GM23338 (cell line): ENCODE results near the gene DNASE1L1. TPM values are rescaled to one million over a fixed set of nuclear protein-coding genes. Genes with fewer than 3 reads are reported as not detected.
A peak's percentile ranks its signal among the peaks of the same experiment; 100 is the strongest.

Source experiments
- ATAC-seq: fragments of 200-7000 bp; cut with Tn5 transposase; 3 replicates; pipeline ENCODE4 v1.9.1; 2020
- DNase-seq: peaks from one replicate; pipeline ENCODE4 v3.0.0-alpha.2; 2015; ENCODE audit warnings: low spot score
- H2AFZ ChIP-seq: fragments of 200-600 bp; sonication (generic); 2 replicates; pipeline ENCODE4 v1.8.0; 2016; ENCODE audit warnings: antibody characterized with exemption, mild to moderate bottlenecking, moderate library complexity
- H3F3A ChIP-seq: fragments of 200-600 bp; sonication (generic); replicated peaks from 2 replicates; pipeline ENCODE4 v1.8.0; 2017; ENCODE audit warnings: antibody characterized with exemption, mixed run types, low read depth
- H3K27ac ChIP-seq: fragments of 200-600 bp; sonication (generic); 2 replicates; pipeline ENCODE4 v1.6.1; 2016; ENCODE audit warnings: low read depth
- H3K27me3 ChIP-seq: fragments of 200-600 bp; sonication (generic); 2 replicates; pipeline ENCODE4 v1.8.0; 2016; ENCODE audit warnings: mild to moderate bottlenecking, mixed run types, moderate library complexity; ENCODE audit not compliant: insufficient read depth
- H3K36me3 ChIP-seq: fragments of 200-600 bp; sonication (generic); 2 replicates; pipeline ENCODE4 v1.8.0; 2016; ENCODE audit warnings: mild to moderate bottlenecking; ENCODE audit not compliant: insufficient read depth
- H3K4me1 ChIP-seq: fragments of 200-600 bp; sonication (generic); 2 replicates; pipeline ENCODE4 v1.8.0; 2016; ENCODE audit warnings: mild to moderate bottlenecking, moderate library complexity; ENCODE audit not compliant: insufficient read depth
- H3K4me2 ChIP-seq: fragments of 200-600 bp; sonication (generic); 2 replicates; pipeline ENCODE4 v1.7.1; 2017; ENCODE audit warnings: mixed run types
- H3K4me3 ChIP-seq: fragments of 200-600 bp; sonication (generic); 2 replicates; pipeline ENCODE4 v1.6.1; 2016; ENCODE audit warnings: mixed run types
- H3K79me2 ChIP-seq: fragments of 200-600 bp; sonication (generic); replicated peaks from 2 replicates; pipeline ENCODE4 v1.8.0; 2017; ENCODE audit warnings: mild to moderate bottlenecking; ENCODE audit not compliant: insufficient read depth
- H3K9me2 ChIP-seq: fragments of 200-600 bp; sonication (generic); 2 replicates; pipeline ENCODE4 v1.8.0; 2017; ENCODE audit not compliant: insufficient read depth
- H4K20me1 ChIP-seq: fragments of 200-600 bp; sonication (generic); replicated peaks from 2 replicates; pipeline ENCODE4 v1.8.0; 2017; ENCODE audit warnings: mild to moderate bottlenecking; ENCODE audit not compliant: insufficient read depth
- H3K27ac Mint-ChIP-seq: 2 replicates; pipeline ENCODE4 v1.8.0; 2020; ENCODE audit warnings: inconsistent platforms, mild to moderate bottlenecking, moderate library complexity, mixed read lengths
- H3K27me3 Mint-ChIP-seq: 3 replicates; pipeline ENCODE4 v1.8.0; 2022; ENCODE audit warnings: low read depth, mild to moderate bottlenecking, moderate library complexity, mixed read lengths, inconsistent platforms; ENCODE audit not compliant: insufficient read depth, poor library complexity
- H3K36me3 Mint-ChIP-seq: 3 replicates; pipeline ENCODE4 v1.8.0; 2021; ENCODE audit warnings: low read depth, mild to moderate bottlenecking, inconsistent platforms, moderate library complexity, mixed read lengths
- H3K4me1 Mint-ChIP-seq: 3 replicates; pipeline ENCODE4 v1.8.0; 2020; ENCODE audit warnings: mild to moderate bottlenecking, inconsistent platforms, mixed read lengths
- H3K4me3 Mint-ChIP-seq: 3 replicates; pipeline ENCODE4 v1.8.0; 2021; ENCODE audit warnings: moderate library complexity, mild to moderate bottlenecking, inconsistent platforms, mixed read lengths
- H3K9me3 Mint-ChIP-seq: 3 replicates; pipeline ENCODE4 v1.8.0; 2020; ENCODE audit warnings: moderate library complexity, mild to moderate bottlenecking, inconsistent platforms, mixed read lengths
- CREB1 ChIP-seq: fragments of 250-450 bp; sonication (Bioruptor Pico); IDR thresholded peaks from 2 replicates; pipeline ENCODE4 v1.5.0; 2020; ENCODE audit warnings: low read depth, mild to moderate bottlenecking, moderate library complexity
- CTCF ChIP-seq, 2 experiments: fragments of 200-600 bp in 1 of 2; sonication (generic) in 1 of 2; conservative IDR thresholded peaks; 2 replicates each; pipeline versions ENCODE4 v1.5.1 to v1.6.1; 2016 to 2017; ENCODE audit warnings: antibody characterized with exemption in 2 of 2, low read depth in 2 of 2, mild to moderate bottlenecking in 2 of 2, moderate library complexity in 1 of 2
- ETS1 ChIP-seq: IDR thresholded peaks from 2 replicates; pipeline ENCODE4 v1.6.1; 2016; ENCODE audit warnings: antibody characterized with exemption
- EZH2 ChIP-seq: fragments of 200-600 bp; sonication (generic); IDR thresholded peaks from one replicate; pipeline ENCODE4 v1.8.0; 2017; ENCODE audit warnings: antibody characterized with exemption, mild to moderate bottlenecking, low read depth; ENCODE audit not compliant: unreplicated experiment
- EZH2phosphoT487 ChIP-seq: fragments of 200-600 bp; sonication (generic); IDR thresholded peaks from one replicate; pipeline ENCODE4 v1.8.1; 2018; ENCODE audit warnings: antibody characterized with exemption; ENCODE audit not compliant: unreplicated experiment
- NANOG ChIP-seq: IDR thresholded peaks from 2 replicates; pipeline ENCODE4 v1.6.1; 2016; ENCODE audit warnings: antibody characterized with exemption, borderline replicate concordance
- POLR2AphosphoS5 ChIP-seq: IDR thresholded peaks from 2 replicates; pipeline ENCODE4 v1.6.1; 2016; ENCODE audit warnings: antibody characterized with exemption, low read depth
- REST ChIP-seq: IDR thresholded peaks from one replicate; pipeline ENCODE4 v1.6.1; 2018; ENCODE audit warnings: antibody characterized with exemption; ENCODE audit not compliant: unreplicated experiment
- ZNF114 ChIP-seq: fragments of 250-450 bp; sonication (Bioruptor Pico); IDR thresholded peaks from 2 replicates; pipeline ENCODE4 v1.5.0; 2020; ENCODE audit warnings: mild to moderate bottlenecking, moderate library complexity
- ZNF331 ChIP-seq: fragments of 250-450 bp; sonication (Bioruptor Pico); IDR thresholded peaks from 2 replicates; pipeline ENCODE4 v1.5.0; 2020; ENCODE audit warnings: low read depth, mild to moderate bottlenecking, moderate library complexity
- polyA plus RNA-seq: library from polyadenylated mRNA; unstranded; fragments of >200 nt; fragmentation: Nextera tagmentation; extraction: Ambion mirVana; gene quantifications from 2 replicates; pipeline ENCODE4 v1.2.1, GENCODE V29; 2016
- total RNA-seq: library from RNA; depleted of rRNA; stranded (reverse); fragments of >200 nt; shearing (Covaris generic); gene quantifications from 2 replicates; pipeline ENCODE4 v1.2.3, GENCODE V29; 2014

The DNASE1L1 gene
- total and polyA plus RNA-seq, 2 experiments from 2014 or later = 3.3 to 16.1 TPM

- no peak for ATAC-seq
- H3K4me1 Mint-ChIP-seq = peaks cover 19% of the 10 kb centered on the region
- Histone ChIP-seq H3K4me1 (no peaks in the 10 kb centered on the region; the same call in 1 of the 2 replicates), H4K20me1 (no peaks in the 10 kb centered on the region), H3F3A (no peaks in the 10 kb centered on the region), H3K9me2 (no peaks in the 10 kb centered on the region), H3K36me3 (no peaks in the 10 kb centered on the region), H3K4me2 (no peak overlapping the region), H3K27ac (no peak overlapping the region), H3K27me3 (no peaks in the 10 kb centered on the region), H2AFZ (no peak overlapping the region), H3K4me3 (no peak overlapping the region), H3K79me2 (peaks cover 11% of the 10 kb centered on the region)
- no peak overlapping the region; the same call in 2 of the 3 replicates for H3K4me3 Mint-ChIP-seq
- peaks cover 20% of the 10 kb centered on the region for H3K36me3 Mint-ChIP-seq
- H3K9me3 Mint-ChIP-seq = no peaks in the 10 kb centered on the region
- TF ChIP-seq ETS1 (no peak), CTCF (conservative IDR thresholded peaks at IDR 0.05; ENCODE audit: low read depth in 2 of 2) (no peak), EZH2phosphoT487 (no peak), NANOG (no peak), ZNF114 (CRISPR knock-in tag) (no peak)
- DNase-seq = no peak
- peak overlapping the region; percentile 85; the same call in 1 of the 2 replicates for H3K27ac Mint-ChIP-seq
- H3K27me3 Mint-ChIP-seq = peaks cover 4% of the 10 kb centered on the region
These were observed 21.9 kb upstream of the DNASE1L1 start for GRCh38 chrX:154430916-154431315.

- Mint-ChIP-seq H3K9me3 (no peaks in the 10 kb centered on the region), H3K36me3 (peaks cover 16% of the 10 kb centered on the region), H3K4me3 (peak overlapping the region; percentile 33; the same call in 1 of the 3 replicates), H3K27ac (peak overlapping the region; percentile 85; the same call in 1 of the 2 replicates), H3K27me3 (peaks cover 4% of the 10 kb centered on the region), H3K4me1 (peaks cover 15% of the 10 kb centered on the region)
- H3K4me2 ChIP-seq = no peak overlapping the region
- no peaks in the 10 kb centered on the region for H4K20me1 ChIP-seq
- H3K27ac ChIP-seq = no peak overlapping the region
- H3F3A ChIP-seq = no peaks in the 10 kb centered on the region
- no peak for DNase-seq
- no peak for ATAC-seq
- no peaks in the 10 kb centered on the region; the same call in 1 of the 2 replicates for H3K4me1 ChIP-seq
- H3K4me3 ChIP-seq = no peak overlapping the region
- no peaks in the 10 kb centered on the region for H3K36me3 ChIP-seq
- H3K79me2 ChIP-seq = peaks cover 11% of the 10 kb centered on the region
- H2AFZ ChIP-seq = no peak overlapping the region
- H3K9me2 ChIP-seq = no peaks in the 10 kb centered on the region
- no peaks in the 10 kb centered on the region for H3K27me3 ChIP-seq
- TF ChIP-seq ETS1 = no peak
- no peak for TF ChIP-seq REST
- no peak for TF ChIP-seq NANOG
- TF ChIP-seq POLR2AphosphoS5 = no peak
- no peak for TF ChIP-seq CREB1 (CRISPR knock-in tag)
- no peak for TF ChIP-seq ZNF331 (CRISPR knock-in tag)
- TF ChIP-seq EZH2 = no peak
- no peak for TF ChIP-seq CTCF (conservative IDR thresholded peaks at IDR 0.05; ENCODE audit: low read depth in 2 of 2)
- TF ChIP-seq ZNF114 (CRISPR knock-in tag) = no peak
These were observed 21.4 kb upstream of the DNASE1L1 start for GRCh38 chrX:154430479-154430878.
